Stimulated activated CD4-positive, alpha-beta T cell treated with anti-CD3 and anti-CD28 coated beads, Interleukin-12 subunit alpha, Interleukin-12 subunit beta, amount 100 ng/mL, for 48 hours (primary cell): ENCODE results near the gene NLRP4.
"Not testable (repeated sequence)": the region's sequence is repeated elsewhere in the genome, so short reads cannot be mapped to it uniquely, and the experiment has no call there.

Experiments used
- DNase-seq, 3 donors: peaks; one replicate each; pipeline ENCODE4 v3.0.0-alpha.2; 2020; ENCODE audit warnings: low read depth in 2 of 3, low spot score in 1 of 3

Gene NLRP4

GRCh38 chr19:55870736-55871135 is 34.4 kb downstream of the NLRP4 start:
- DNase-seq: no peak

GRCh38 chr19:55877211-55877610 is 40.9 kb downstream of the NLRP4 start:
- no peak for DNase-seq

GRCh38 chr19:55882626-55883025 is 46.3 kb downstream of the NLRP4 start:
- no peak for DNase-seq

- DNase-seq: no peak
Observed at GRCh38 chr19:55898911-55899310, 62.6 kb downstream of the NLRP4 start.

- DNase-seq: no peak
Observed at GRCh38 chr19:55901369-55902079, 65.2 kb downstream of the NLRP4 start.

GRCh38 chr19:55902080-55902751 is 65.9 kb downstream of the NLRP4 start:
- DNase-seq: no peak

- no peak for DNase-seq
Observed at GRCh38 chr19:55907286-55907685, 70.9 kb downstream of the NLRP4 start.

- DNase-seq: no peak
Observed at GRCh38 chr19:55907746-55908145, 71.4 kb downstream of the NLRP4 start.

GRCh38 chr19:55909801-55910200 is 73.5 kb downstream of the NLRP4 start:
- no peak for DNase-seq

GRCh38 chr19:55912916-55913315 is 76.6 kb downstream of the NLRP4 start:
- no peak for DNase-seq

GRCh38 chr19:55913643-55914268 is 77.4 kb downstream of the NLRP4 start:
- no peak for DNase-seq

GRCh38 chr19:55923556-55923955 is 87.2 kb downstream of the NLRP4 start:
- DNase-seq: no peak

GRCh38 chr19:55927991-55928390 is 91.7 kb downstream of the NLRP4 start:
- no peak for DNase-seq

GRCh38 chr19:55929258-55929657 is 92.9 kb downstream of the NLRP4 start:
- not testable (repeated sequence) for DNase-seq

GRCh38 chr19:55930996-55931515 is 94.7 kb downstream of the NLRP4 start:
- DNase-seq: no peak
